Measurements from ENCODE around the gene FAM181B. TPM values are rescaled to one million over a fixed set of nuclear protein-coding genes. Genes with fewer than 3 reads are reported as not detected.

The FAM181B gene
- total RNA-seq, 2 experiments from 2014 or later: 0.08 to 0.11 TPM

DNA sequence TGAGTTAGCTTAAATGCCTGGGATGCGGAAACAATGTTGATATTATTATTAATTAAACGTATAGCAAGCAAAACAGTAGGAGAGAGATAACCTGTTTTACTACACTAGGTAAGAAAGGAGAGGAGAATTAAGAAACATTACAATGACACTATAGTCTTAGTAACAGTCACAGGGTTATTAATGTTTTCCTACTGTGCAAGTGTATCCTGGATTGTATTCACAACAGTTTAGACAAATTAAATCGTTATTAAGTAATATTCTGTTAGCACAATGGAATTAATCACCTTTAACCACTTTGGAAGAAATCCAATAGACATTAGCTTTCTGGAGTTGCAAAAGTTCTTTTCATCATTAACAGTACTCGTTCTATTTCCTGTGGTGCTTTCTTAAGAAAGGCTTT, 3.4 kb downstream of the FAM181B start:
- Histone ChIP-seq H3K36me3 (ENCODE audit: insufficient read depth, low read length) (no peaks in the 10 kb centered on the region), H3K27me3 (ENCODE audit: control insufficient read depth in 1 of 2, insufficient read depth in 2 of 2, low read length in 2 of 2) (peaks cover 35 to 53% of the 10 kb centered on the region in 2 experiments), H3K4me3 (ENCODE audit: low read length) (no peak overlapping the region), H3K9me3 (ENCODE audit: control insufficient read depth in 1 of 2, insufficient read depth in 1 of 2, low read length in 2 of 2) (peaks cover 0 to 16% of the 10 kb centered on the region in 2 experiments), H3K4me1 (ENCODE audit: insufficient read depth, low read length) (peaks cover 15% of the 10 kb centered on the region), H3K27ac (ENCODE audit: low read depth in 1 of 2, low read length in 2 of 2) (no peak overlapping the region)
- TF ChIP-seq, protein P1, sequence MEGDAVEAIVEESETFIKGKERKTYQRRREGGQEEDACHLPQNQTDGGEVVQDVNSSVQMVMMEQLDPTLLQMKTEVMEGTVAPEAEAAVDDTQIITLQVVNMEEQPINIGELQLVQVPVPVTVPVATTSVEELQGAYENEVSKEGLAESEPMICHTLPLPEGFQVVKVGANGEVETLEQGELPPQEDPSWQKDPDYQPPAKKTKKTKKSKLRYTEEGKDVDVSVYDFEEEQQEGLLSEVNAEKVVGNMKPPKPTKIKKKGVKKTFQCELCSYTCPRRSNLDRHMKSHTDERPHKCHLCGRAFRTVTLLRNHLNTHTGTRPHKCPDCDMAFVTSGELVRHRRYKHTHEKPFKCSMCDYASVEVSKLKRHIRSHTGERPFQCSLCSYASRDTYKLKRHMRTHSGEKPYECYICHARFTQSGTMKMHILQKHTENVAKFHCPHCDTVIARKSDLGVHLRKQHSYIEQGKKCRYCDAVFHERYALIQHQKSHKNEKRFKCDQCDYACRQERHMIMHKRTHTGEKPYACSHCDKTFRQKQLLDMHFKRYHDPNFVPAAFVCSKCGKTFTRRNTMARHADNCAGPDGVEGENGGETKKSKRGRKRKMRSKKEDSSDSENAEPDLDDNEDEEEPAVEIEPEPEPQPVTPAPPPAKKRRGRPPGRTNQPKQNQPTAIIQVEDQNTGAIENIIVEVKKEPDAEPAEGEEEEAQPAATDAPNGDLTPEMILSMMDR (IDR thresholded peaks at IDR 0.05): no peak
- H3K36me3 Mint-ChIP-seq (ENCODE audit: low read depth): no peaks in the 10 kb centered on the region
- no peak for DNase-seq
- H3K9me3 Mint-ChIP-seq: no peaks in the 10 kb centered on the region
- intact Hi-C loops (cut with DNase I, micrococcal nuclease): no loop called here
- peaks cover 26% of the 10 kb centered on the region for H3K4me1 Mint-ChIP-seq (ENCODE audit: low read depth)
- CTCF ChIA-PET: interaction anchor here (0.6 to 1.5 kb wide), 2 partner anchors 13 to 19 kb away, joined by 3 to 4 read pairs; no protein-coding TSS in a partner anchor
- POLR2A ChIA-PET: no interaction called here
- H3K27me3 Mint-ChIP-seq: peaks cover 77% of the 10 kb centered on the region
- no peak overlapping the region for H3K27ac Mint-ChIP-seq
- H3K4me3 Mint-ChIP-seq: no peak overlapping the region
- ATAC-seq (ENCODE audit: poor library complexity): no peak

DNA sequence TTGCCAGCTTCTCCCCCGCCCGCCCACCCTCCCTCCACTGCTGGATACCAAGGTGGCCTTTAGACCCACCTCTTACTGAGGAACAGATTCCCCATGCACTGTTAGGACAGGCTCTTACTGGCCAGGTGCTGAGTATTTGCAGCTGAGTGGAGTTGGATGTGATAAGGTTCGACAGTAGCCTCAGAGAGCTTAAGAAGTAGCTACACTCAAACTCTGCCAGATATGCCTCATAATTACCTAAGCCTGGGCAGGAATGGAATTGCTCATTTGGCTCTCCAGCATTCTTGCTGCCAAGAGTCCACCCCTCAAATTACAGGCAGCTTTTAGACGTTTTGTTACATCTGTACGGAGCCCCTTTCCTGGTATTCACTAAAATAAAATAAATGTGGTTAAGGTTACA, 9.6 kb downstream of the FAM181B start:
- H3K27ac ChIP-seq (ENCODE audit: low read depth in 1 of 2, low read length in 2 of 2): no peak overlapping the region
- no peaks in the 10 kb centered on the region for H3K36me3 ChIP-seq (ENCODE audit: insufficient read depth, low read length)
- TF ChIP-seq, protein P1 (IDR thresholded peaks at IDR 0.05): no peak
- ChIA-PET CTCF (no interaction called here), POLR2A (no interaction called here)
- no peaks in the 10 kb centered on the region for H3K9me3 ChIP-seq (ENCODE audit: control insufficient read depth in 1 of 2, insufficient read depth in 1 of 2, low read length in 2 of 2)
- no peaks in the 10 kb centered on the region for H3K9me3 Mint-ChIP-seq
- no peaks in the 10 kb centered on the region for H3K4me1 ChIP-seq (ENCODE audit: insufficient read depth, low read length)
- H3K36me3 Mint-ChIP-seq (ENCODE audit: low read depth): no peaks in the 10 kb centered on the region
- intact Hi-C loops (cut with DNase I, micrococcal nuclease): loop anchor here in 1 of 2 experiments (5.0 kb wide), 1 partner anchor 523 kb away; no protein-coding TSS in a partner anchor
- no peaks in the 10 kb centered on the region for H3K4me1 Mint-ChIP-seq (ENCODE audit: low read depth)
- H3K27me3 ChIP-seq (ENCODE audit: control insufficient read depth in 1 of 2, insufficient read depth in 2 of 2, low read length in 2 of 2): peaks cover 2 to 11% of the 10 kb centered on the region in 2 experiments
- ATAC-seq (ENCODE audit: poor library complexity): no peak
- DNase-seq: no peak
- no peak overlapping the region for H3K4me3 ChIP-seq (ENCODE audit: low read length)
- peaks cover 44% of the 10 kb centered on the region for H3K27me3 Mint-ChIP-seq
- H3K4me3 Mint-ChIP-seq: no peak overlapping the region
- no peak overlapping the region for H3K27ac Mint-ChIP-seq

DNA sequence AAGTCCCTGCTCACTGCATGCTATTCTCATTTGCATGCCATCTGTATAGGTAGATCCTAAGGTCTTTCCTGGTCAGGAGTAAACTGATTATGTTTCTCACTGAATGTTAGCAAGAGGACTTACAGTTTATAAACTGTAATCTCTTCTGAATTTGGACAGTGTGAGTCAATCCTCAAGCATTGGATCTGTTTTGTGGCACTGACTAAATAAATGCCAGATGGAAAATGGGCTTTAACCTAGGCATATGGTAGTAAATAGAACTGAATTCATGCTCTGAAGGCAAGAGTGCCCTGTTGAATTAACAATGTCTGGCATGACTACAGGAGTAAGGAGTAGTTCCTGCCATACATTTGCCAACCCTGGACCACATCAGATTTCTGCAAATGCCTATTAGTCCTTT, 11.4 kb downstream of the FAM181B start:
- POLR2A ChIA-PET: no interaction called here
- Histone ChIP-seq H3K27ac (ENCODE audit: low read depth in 1 of 2, low read length in 2 of 2) (no peak overlapping the region), H3K27me3 (ENCODE audit: control insufficient read depth in 1 of 2, insufficient read depth in 2 of 2, low read length in 2 of 2) (peaks cover 2 to 10% of the 10 kb centered on the region in 2 experiments), H3K4me1 (ENCODE audit: insufficient read depth, low read length) (no peaks in the 10 kb centered on the region), H3K36me3 (ENCODE audit: insufficient read depth, low read length) (no peaks in the 10 kb centered on the region), H3K4me3 (ENCODE audit: low read length) (no peak overlapping the region), H3K9me3 (ENCODE audit: control insufficient read depth in 1 of 2, insufficient read depth in 1 of 2, low read length in 2 of 2) (no peaks in the 10 kb centered on the region)
- intact Hi-C loops (cut with DNase I, micrococcal nuclease): loop anchor here in 1 of 2 experiments (5.0 kb wide), 1 partner anchor 525 kb away; no protein-coding TSS in a partner anchor
- no peaks in the 10 kb centered on the region for H3K4me1 Mint-ChIP-seq (ENCODE audit: low read depth)
- peaks cover 35% of the 10 kb centered on the region for H3K27me3 Mint-ChIP-seq
- no peaks in the 10 kb centered on the region for H3K36me3 Mint-ChIP-seq (ENCODE audit: low read depth)
- no peak overlapping the region for H3K27ac Mint-ChIP-seq
- CTCF ChIA-PET: no interaction called here
- no peaks in the 10 kb centered on the region for H3K9me3 Mint-ChIP-seq
- no peak overlapping the region for H3K4me3 Mint-ChIP-seq
- TF ChIP-seq, protein P1 (IDR thresholded peaks at IDR 0.05): no peak
- DNase-seq (no peak), ATAC-seq (ENCODE audit: poor library complexity) (no peak)
